H1 (cell line): ENCODE data around the gene DENND4C.

Experiments used
- CTCF ChIP-seq, 3 experiments: IDR thresholded peaks; 1 replicate in 2 of 3; 2 replicates in 1 of 3; pipeline versions ENCODE4 v1.5.1 to v1.6.1; 2011; ENCODE audit warnings: low read length in 3 of 3, mild to moderate bottlenecking in 3 of 3, inconsistent platforms in 2 of 3, low read depth in 1 of 3, moderate library complexity in 1 of 3; ENCODE audit not compliant: insufficient read depth in 1 of 3; ENCODE audit errors: control extremely low read depth in 1 of 3
- EP300 ChIP-seq, 2 experiments: IDR thresholded peaks; 1 replicate in 1 of 2; 2 replicates in 1 of 2; pipeline ENCODE4 v1.6.1; 2011 to 2012; ENCODE audit warnings: low read depth in 2 of 2, low read length in 2 of 2, mild to moderate bottlenecking in 2 of 2, borderline replicate concordance in 1 of 2, inconsistent platforms in 1 of 2, moderate library complexity in 1 of 2
- YY1 ChIP-seq: IDR thresholded peaks from 2 replicates; pipeline ENCODE4 v1.6.1; 2011; ENCODE audit warnings: low read depth, mild to moderate bottlenecking, low read length

DNA sequence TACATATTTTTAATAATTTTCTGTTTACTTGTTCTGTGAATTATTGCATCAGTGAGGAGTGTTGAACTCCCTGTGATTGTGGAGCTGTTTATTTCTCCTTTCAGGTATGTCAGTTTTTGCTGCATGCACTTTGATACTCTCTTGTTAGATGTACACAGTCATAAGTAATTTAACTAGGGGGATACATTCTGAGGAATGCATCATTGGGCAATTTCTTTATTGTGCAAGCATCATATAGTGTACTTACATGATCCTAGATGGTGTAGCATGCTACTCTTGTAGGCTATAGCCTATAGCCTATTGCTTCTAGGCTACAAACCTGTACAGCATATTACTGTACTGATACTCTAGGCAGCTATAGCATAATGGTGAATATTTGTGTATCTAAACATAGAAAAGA lies 9.5 kb downstream of the DENND4C start:
- TF ChIP-seq CTCF (IDR thresholded peaks at IDR 0.05; ENCODE audit: control extremely low read depth in 1 of 3, insufficient read depth in 1 of 3, low read depth in 1 of 3, low read length in 3 of 3) (no peak), YY1 (no peak), EP300 (IDR thresholded peaks at IDR 0.05; ENCODE audit: borderline replicate concordance in 1 of 2, low read depth in 2 of 2, low read length in 2 of 2) (no peak)
